Endothelial cell of umbilical vein (primary cell): ENCODE measurements around the gene BIN1. TPM values are rescaled to one million over a fixed set of nuclear protein-coding genes. Genes with fewer than 3 reads are reported as not detected.
A peak's percentile ranks its signal among the peaks of the same experiment; 100 is the strongest.

Experiments used
- BruUV-seq: library from RNA; stranded (reverse); fragments of 400-500 nt; replicated peaks from 2 replicates; lab custom pipeline; 2021; lab: Mats Ljungman, UMichigan
- CTCF ChIA-PET: fragments of 300-600, 350-600 bp; sonication (Branson Sonifier 250); formaldehyde crosslinking; loops from one replicate; lab custom pipeline; 2021; ENCODE audit warnings: antibody characterized with exemption, inconsistent platforms; lab: Charles Lee
- POLR2A ChIA-PET: fragments of 300-600, 350-600 bp; sonication (Branson Sonifier 250); formaldehyde crosslinking; loops from one replicate; lab custom pipeline; 2021; ENCODE audit warnings: antibody characterized with exemption, inconsistent platforms; lab: Charles Lee
- DNase-seq: peaks from one replicate; pipeline ENCODE4 v3.0.0-alpha.2; 2011; ENCODE audit warnings: low read depth, low spot score
- FAIRE-seq: peaks from 2 replicates; lab custom pipeline; 2011; peaks lifted over from hg19 to GRCh38; lab: Jason Lieb, UNC
- H2AFZ ChIP-seq: 2 replicates; pipeline ENCODE4 v1.6.0; 2012; ENCODE audit warnings: low read depth, low read length, control low read depth, inconsistent platforms
- H3K27ac ChIP-seq: 2 replicates; pipeline ENCODE4 v1.5.1; 2011; ENCODE audit warnings: low read depth, mild to moderate bottlenecking, control low read depth, low read length, moderate library complexity; ENCODE audit not compliant: insufficient read depth
- H3K27me3 ChIP-seq, 2 experiments: 2 replicates each; pipeline versions ENCODE4 v1.6.0 to v1.6.1; 2011; ENCODE audit warnings: low read length in 2 of 2, mixed read lengths in 1 of 2; ENCODE audit not compliant: control insufficient read depth in 2 of 2, insufficient read depth in 2 of 2
- H3K36me3 ChIP-seq, 2 experiments: 2 replicates in 1 of 2; 3 replicates in 1 of 2; pipeline ENCODE4 v1.5.1; 2011; ENCODE audit warnings: low read length in 2 of 2, mild to moderate bottlenecking in 1 of 2, moderate library complexity in 1 of 2; ENCODE audit not compliant: control insufficient read depth in 2 of 2, insufficient read depth in 2 of 2; ENCODE audit errors: extremely low read depth in 1 of 2
- H3K4me1 ChIP-seq: 3 replicates; pipeline ENCODE4 v1.5.1; 2011; ENCODE audit warnings: mild to moderate bottlenecking, low read length; ENCODE audit not compliant: control insufficient read depth, insufficient read depth; ENCODE audit errors: extremely low read depth
- H3K4me2 ChIP-seq: 2 replicates; pipeline ENCODE4 v1.6.1; 2011; ENCODE audit warnings: low read length, control low read depth, mixed read lengths; ENCODE audit not compliant: insufficient read depth
- H3K4me3 ChIP-seq, 3 experiments: fragments of 200-600 bp in 1 of 3; sonication (generic), shearing (Covaris generic) in 1 of 3; replicated peaks in 1 of 3; 2 replicates each; pipeline ENCODE4 v1.5.1; 2011 to 2016; ENCODE audit warnings: control low read depth in 3 of 3, low read length in 3 of 3, mild to moderate bottlenecking in 2 of 3, inconsistent platforms in 1 of 3, low read depth in 1 of 3, moderate library complexity in 1 of 3; ENCODE audit not compliant: insufficient read depth in 1 of 3
- H3K79me2 ChIP-seq: 2 replicates; pipeline ENCODE4 v1.6.0; 2012; ENCODE audit warnings: low read length, inconsistent platforms; ENCODE audit not compliant: control insufficient read depth, insufficient read depth
- H3K9ac ChIP-seq: replicated peaks from 2 replicates; pipeline ENCODE3; 2011; ENCODE audit warnings: low read length, control low read depth; ENCODE audit not compliant: insufficient read depth; ENCODE audit errors: extremely low read depth
- H3K9me1 ChIP-seq: replicated peaks from 3 replicates; pipeline ENCODE4 v1.6.0; 2011; ENCODE audit warnings: mild to moderate bottlenecking, low read length; ENCODE audit not compliant: control insufficient read depth, insufficient read depth; ENCODE audit errors: extremely low read depth
- H3K9me3 ChIP-seq: replicated peaks from 2 replicates; pipeline ENCODE4 v1.5.1; 2012; ENCODE audit warnings: low read length, inconsistent platforms; ENCODE audit not compliant: control insufficient read depth, insufficient read depth
- H4K20me1 ChIP-seq: replicated peaks from 2 replicates; pipeline ENCODE3; 2011; ENCODE audit warnings: mild to moderate bottlenecking, low read length; ENCODE audit not compliant: control insufficient read depth, insufficient read depth; ENCODE audit errors: extremely low read depth
- CTCF ChIP-seq, 2 donors: IDR thresholded peaks; 1 replicate in 1 of 2; 2 replicates in 1 of 2; pipeline ENCODE4 v1.5.1; 2011; ENCODE audit warnings: low read length in 2 of 2, mild to moderate bottlenecking in 2 of 2, moderate library complexity in 2 of 2, control low read depth in 1 of 2, inconsistent platforms in 1 of 2, low read depth in 1 of 2; ENCODE audit not compliant: insufficient read depth in 1 of 2; ENCODE audit errors: extremely low read depth in 1 of 2
- EZH2 ChIP-seq: IDR thresholded peaks from 2 replicates; pipeline ENCODE4 v1.6.1; 2012; ENCODE audit warnings: borderline replicate concordance, low read depth, mild to moderate bottlenecking, moderate library complexity, low read length, inconsistent platforms; ENCODE audit not compliant: severe bottlenecking
- FOS ChIP-seq: IDR thresholded peaks from 2 replicates; pipeline ENCODE4 v1.6.1; 2011; ENCODE audit warnings: mild to moderate bottlenecking, low read length, moderate library complexity, borderline replicate concordance; ENCODE audit not compliant: insufficient read depth
- GATA2 ChIP-seq: IDR thresholded peaks from 2 replicates; pipeline ENCODE4 v1.7.0; 2011; ENCODE audit warnings: low read depth, mild to moderate bottlenecking, moderate library complexity, mixed read lengths, low read length; ENCODE audit not compliant: insufficient read length, insufficient read depth
- JUN ChIP-seq: IDR thresholded peaks from 2 replicates; pipeline ENCODE4 v1.6.1; 2011; ENCODE audit warnings: borderline replicate concordance, low read depth; ENCODE audit not compliant: insufficient read length, insufficient read depth
- MAX ChIP-seq: IDR thresholded peaks from 2 replicates; pipeline ENCODE4 v1.6.1; 2011; ENCODE audit not compliant: insufficient read depth, insufficient read length
- MYC ChIP-seq: IDR thresholded peaks from one replicate; pipeline ENCODE4 v1.6.1; 2011; ENCODE audit warnings: mild to moderate bottlenecking, low read depth, low read length
- POLR2A ChIP-seq: IDR thresholded peaks from 2 replicates; pipeline ENCODE4 v1.6.1; 2012; ENCODE audit warnings: low read depth, mild to moderate bottlenecking, control low read depth, low read length
- POLR2AphosphoS5 ChIP-seq: IDR thresholded peaks from 2 replicates; pipeline ENCODE4 v1.6.1; 2012; ENCODE audit warnings: low read depth, mild to moderate bottlenecking, control low read depth, low read length, moderate library complexity; ENCODE audit not compliant: insufficient read depth
- dilution Hi-C: fragments of 300-500 bp; cut with MboI; formaldehyde crosslinking; loops from one replicate; pipeline ENCODE4 v1.15.0; 2019; ENCODE audit warnings: low sequenced_read_pairs; ENCODE audit not compliant: extremely low pct_ligation_motif_present
- intact Hi-C: fragments of 100-400 bp; cut with micrococcal nuclease; formaldehyde crosslinking; loops from one replicate; pipeline ENCODE4 v1.10.0; 2022
- polyA plus RNA-seq, 4 experiments: library from polyadenylated mRNA; depleted of rRNA in 3 of 4; stranded (reverse) in 3 of 4; unstranded in 1 of 4; fragments of >200 nt; gene quantifications; 2 replicates each; pipeline versions ENCODE4 v1.2.1 to v1.2.3, GENCODE V29; 2011 to 2012; ENCODE audit warnings: missing spikeins in 1 of 4
- total RNA-seq: library from RNA; stranded (reverse); gene quantifications from 2 replicates; pipeline ENCODE4 v1.2.3, GENCODE V29; 2021

Gene BIN1
- total and polyA plus RNA-seq, 2 donors (not counting 3 experiments of a cell fraction or from before 2014, with no cell fraction given) = 26.3 to 36.9 TPM

- no peaks in the 10 kb centered on the region for H3K9me1 ChIP-seq
- dilution Hi-C loops (no loop called here), intact Hi-C loops (loop anchor here (2.0 to 10.0 kb wide), 5 partner anchors 21 to 321 kb away; partner anchors contain the start of genes BIN1, ERCC3 and MAP3K2)
- DNase-seq = no peak
- H3K27me3 ChIP-seq = no peaks in the 10 kb centered on the region
- H3K4me1 ChIP-seq = peaks cover 47% of the 10 kb centered on the region
- no peak for FAIRE-seq
- TF ChIP-seq POLR2AphosphoS5 = no peak
- no peaks in the 10 kb centered on the region for H4K20me1 ChIP-seq
- no peaks in the 10 kb centered on the region for H3K9me3 ChIP-seq
- no peak overlapping the region for H3K4me3 ChIP-seq
- no peak overlapping the region for H3K9ac ChIP-seq
- H3K4me2 ChIP-seq = no peak overlapping the region
- H2AFZ ChIP-seq = no peak overlapping the region
- H3K79me2 ChIP-seq = no peaks in the 10 kb centered on the region
- no TSS peak for BruUV-seq
- peak overlapping the region; percentile 91 for H3K27ac ChIP-seq
- ChIA-PET CTCF (no interaction called here), POLR2A (interaction anchor here (1.3 kb wide), 1 partner anchor 41 kb away, joined by 3 read pairs; the partner anchor contains the start of gene BIN1)
- no peaks in the 10 kb centered on the region for H3K36me3 ChIP-seq
Observed at GRCh38 chr2:127065940-127066318, 41.0 kb downstream of the BIN1 start.

- dilution Hi-C loops (no loop called here), intact Hi-C loops (loop anchor here (2.0 to 10.0 kb wide), 5 partner anchors 21 to 321 kb away; partner anchors contain the start of genes BIN1, ERCC3 and MAP3K2)
- BruUV-seq = no TSS peak
- H2AFZ ChIP-seq = no peak overlapping the region
- no peak overlapping the region for H3K4me2 ChIP-seq
- H3K27me3 ChIP-seq = no peaks in the 10 kb centered on the region
- no peaks in the 10 kb centered on the region for H3K9me3 ChIP-seq
- peaks cover 52% of the 10 kb centered on the region for H3K4me1 ChIP-seq
- H3K9me1 ChIP-seq = no peaks in the 10 kb centered on the region
- ChIA-PET CTCF (interaction anchor here (0.7 kb wide), 1 partner anchor 108 kb away, joined by 4 read pairs; no protein-coding TSS in a partner anchor), POLR2A (interaction anchor here (1.3 kb wide), 1 partner anchor 42 kb away, joined by 3 read pairs; the partner anchor contains the start of gene BIN1)
- FAIRE-seq = no peak
- no peaks in the 10 kb centered on the region for H3K36me3 ChIP-seq
- no peak for TF ChIP-seq POLR2AphosphoS5
- TF ChIP-seq CTCF (IDR thresholded peaks at IDR 0.05; ENCODE audit: extremely low read depth in 1 of 2, insufficient read depth in 1 of 2, low read depth in 1 of 2, low read length in 2 of 2) = no peak
- no peak for TF ChIP-seq MAX
- TF ChIP-seq POLR2A = no peak
- no peak for TF ChIP-seq FOS
- TF ChIP-seq MYC = no peak
- TF ChIP-seq JUN = no peak
- TF ChIP-seq GATA2 = no peak
- TF ChIP-seq EZH2 = no peak
- H3K27ac ChIP-seq = peak overlapping the region; percentile 91
- DNase-seq = no peak
- H3K4me3 ChIP-seq = no peak overlapping the region
- H3K9ac ChIP-seq = peak overlapping the region; percentile 12
- no peaks in the 10 kb centered on the region for H3K79me2 ChIP-seq
- no peaks in the 10 kb centered on the region for H4K20me1 ChIP-seq
Observed at GRCh38 chr2:127065299-127065939, 41.5 kb downstream of the BIN1 start.
